ENCODE measurements around the gene BAZ1B.

- no peak for TF ChIP-seq EP300 (IDR thresholded peaks at IDR 0.05)
- TF ChIP-seq POLR2A (IDR thresholded peaks at IDR 0.05) = no peak
Measured at GRCh38 chr7:73478549-73478948, 43.5 kb downstream of the BAZ1B start.

All from ovary (tissue), 1 donor.